AG09319 (cell line): Measurements from ENCODE around the gene SCUBE1.
A peak's percentile ranks its signal among the peaks of the same experiment; 100 is the strongest.

Experiments used
- DNase-seq: peaks from one replicate; pipeline ENCODE4 v3.0.0-alpha.2; 2010; ENCODE audit warnings: low read depth; ENCODE audit errors: extremely low read depth
- TF ChIP-seq, protein P1 (sequence below): IDR thresholded peaks from 2 replicates; pipeline ENCODE4 v1.5.1; 2011; ENCODE audit warnings: low read depth, mild to moderate bottlenecking, inconsistent platforms, low read length, moderate library complexity

SCUBE1 gene

DNA sequence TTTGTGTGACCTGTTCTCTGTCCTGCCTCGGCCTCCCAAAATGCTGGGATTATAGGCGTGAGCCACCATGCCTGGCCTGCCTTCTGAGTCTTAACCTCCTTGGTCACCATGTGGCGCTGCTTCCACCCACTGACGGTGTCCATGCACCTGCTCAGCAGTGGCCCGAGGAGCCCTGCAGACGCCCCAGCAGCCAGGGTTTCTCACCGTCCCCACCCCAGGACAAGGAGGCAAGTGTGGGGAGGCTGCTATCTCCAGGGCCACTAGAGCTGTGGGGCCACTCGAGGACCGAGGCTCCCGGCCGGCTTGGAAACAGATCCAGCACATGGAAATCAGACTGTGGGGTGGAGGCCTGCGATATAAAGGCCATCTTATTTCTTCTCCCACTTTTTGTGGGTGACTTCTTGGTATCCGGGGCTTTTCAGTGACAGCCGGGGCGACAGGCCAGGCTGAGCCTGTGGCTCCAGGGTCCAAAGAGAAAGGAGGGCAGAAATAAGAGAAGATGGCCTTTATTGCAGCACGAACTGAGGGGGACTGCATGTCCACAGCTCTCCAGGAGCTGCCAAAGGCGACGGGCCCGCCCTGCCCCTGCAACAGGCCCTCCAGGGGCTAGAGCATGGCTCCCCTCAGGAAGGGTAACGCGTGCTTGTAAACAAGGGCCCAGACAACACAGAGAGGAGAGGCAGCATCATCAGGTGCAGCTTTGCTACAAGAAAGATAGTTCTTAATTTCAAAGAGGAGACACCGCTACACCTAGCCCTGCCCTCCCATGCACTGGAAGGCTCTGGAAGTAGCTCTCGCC, 176.8 kb downstream of the SCUBE1 start:
- DNase-seq = no peak
- TF ChIP-seq, protein P1, sequence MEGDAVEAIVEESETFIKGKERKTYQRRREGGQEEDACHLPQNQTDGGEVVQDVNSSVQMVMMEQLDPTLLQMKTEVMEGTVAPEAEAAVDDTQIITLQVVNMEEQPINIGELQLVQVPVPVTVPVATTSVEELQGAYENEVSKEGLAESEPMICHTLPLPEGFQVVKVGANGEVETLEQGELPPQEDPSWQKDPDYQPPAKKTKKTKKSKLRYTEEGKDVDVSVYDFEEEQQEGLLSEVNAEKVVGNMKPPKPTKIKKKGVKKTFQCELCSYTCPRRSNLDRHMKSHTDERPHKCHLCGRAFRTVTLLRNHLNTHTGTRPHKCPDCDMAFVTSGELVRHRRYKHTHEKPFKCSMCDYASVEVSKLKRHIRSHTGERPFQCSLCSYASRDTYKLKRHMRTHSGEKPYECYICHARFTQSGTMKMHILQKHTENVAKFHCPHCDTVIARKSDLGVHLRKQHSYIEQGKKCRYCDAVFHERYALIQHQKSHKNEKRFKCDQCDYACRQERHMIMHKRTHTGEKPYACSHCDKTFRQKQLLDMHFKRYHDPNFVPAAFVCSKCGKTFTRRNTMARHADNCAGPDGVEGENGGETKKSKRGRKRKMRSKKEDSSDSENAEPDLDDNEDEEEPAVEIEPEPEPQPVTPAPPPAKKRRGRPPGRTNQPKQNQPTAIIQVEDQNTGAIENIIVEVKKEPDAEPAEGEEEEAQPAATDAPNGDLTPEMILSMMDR = no peak

GRCh38 chr22:43164636-43165035, 178.5 kb downstream of the SCUBE1 start:
- TF ChIP-seq, protein P1 = no peak
- DNase-seq = no peak

DNA sequence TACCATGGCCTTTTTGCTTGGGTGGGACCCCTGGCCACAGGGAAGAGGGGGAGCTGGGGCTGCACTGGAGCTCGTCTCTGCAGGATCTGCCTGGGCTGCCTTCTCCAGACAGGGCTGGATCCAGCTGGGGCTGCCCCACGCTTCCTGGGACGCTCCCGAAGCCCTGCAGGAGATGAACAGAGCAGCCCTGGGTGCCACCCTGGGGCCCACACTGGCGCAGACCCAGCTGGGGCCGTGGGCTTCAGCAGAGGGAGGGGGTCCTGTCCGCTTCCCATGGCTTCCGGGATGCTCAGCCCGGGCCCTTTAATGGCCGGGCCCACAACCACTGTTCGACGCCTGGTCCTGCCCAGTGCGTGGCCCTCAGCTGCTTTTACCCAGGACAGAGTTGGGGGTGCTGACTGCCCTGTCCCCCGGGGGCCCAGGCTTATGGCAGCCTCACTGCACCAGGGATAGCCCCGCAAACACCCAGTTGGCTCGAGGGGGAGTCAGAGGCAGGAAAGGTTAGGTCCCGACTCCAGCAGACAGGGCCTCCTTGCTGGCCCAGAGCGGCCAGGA, 179.9 kb downstream of the SCUBE1 start:
- no peak for DNase-seq
- TF ChIP-seq, protein P1 = no peak

- TF ChIP-seq, protein P1 = no peak
- DNase-seq = no peak
These were observed 180.6 kb downstream of the SCUBE1 start for GRCh38 chr22:43162412-43163150.

DNA sequence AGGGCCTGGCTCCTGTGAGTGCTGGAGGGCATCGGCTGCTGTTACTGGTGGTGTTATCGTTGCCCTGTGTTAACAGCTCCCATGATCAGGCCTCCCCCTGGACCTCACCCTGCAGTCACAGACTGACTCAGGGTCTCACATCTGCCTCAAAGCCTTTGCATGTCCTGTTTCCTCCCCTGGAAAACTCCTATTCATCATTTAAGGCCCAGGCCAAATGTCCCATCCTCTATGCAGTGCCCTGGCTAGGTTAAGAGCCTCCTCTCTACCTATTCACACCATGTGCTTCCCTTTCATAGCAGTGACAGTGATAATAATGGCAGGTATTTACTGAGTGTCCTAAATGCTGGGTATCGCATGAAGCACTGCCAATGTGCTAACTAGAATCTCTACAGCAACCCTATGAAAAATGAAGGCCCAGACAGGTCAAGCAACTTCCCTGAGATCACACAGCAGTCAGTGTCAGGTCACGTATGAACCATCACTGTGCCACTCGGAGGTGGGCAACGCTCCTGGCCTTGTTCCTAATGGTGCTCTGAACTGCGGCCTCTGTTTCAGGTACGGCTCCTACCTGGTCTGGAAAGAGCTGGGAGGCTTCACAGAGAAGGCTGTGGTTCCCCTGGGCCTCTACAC, 182.6 kb downstream of the SCUBE1 start:
- TF ChIP-seq, protein P1 = no peak
- no peak for DNase-seq

GRCh38 chr22:43159484-43160178, 183.5 kb downstream of the SCUBE1 start:
- TF ChIP-seq, protein P1 = peak; percentile 2
- no peak for DNase-seq
